ENCODE results near the gene PARVB. TPM values are rescaled to one million over a fixed set of nuclear protein-coding genes. Genes with fewer than 3 reads are reported as not detected.
"Not testable (repeated sequence)": the region's sequence is repeated elsewhere in the genome, so short reads cannot be mapped to it uniquely, and the experiment has no call there.

The PARVB gene
- total RNA-seq, 1 donor from 2014 or later, result 183 TPM

DNA sequence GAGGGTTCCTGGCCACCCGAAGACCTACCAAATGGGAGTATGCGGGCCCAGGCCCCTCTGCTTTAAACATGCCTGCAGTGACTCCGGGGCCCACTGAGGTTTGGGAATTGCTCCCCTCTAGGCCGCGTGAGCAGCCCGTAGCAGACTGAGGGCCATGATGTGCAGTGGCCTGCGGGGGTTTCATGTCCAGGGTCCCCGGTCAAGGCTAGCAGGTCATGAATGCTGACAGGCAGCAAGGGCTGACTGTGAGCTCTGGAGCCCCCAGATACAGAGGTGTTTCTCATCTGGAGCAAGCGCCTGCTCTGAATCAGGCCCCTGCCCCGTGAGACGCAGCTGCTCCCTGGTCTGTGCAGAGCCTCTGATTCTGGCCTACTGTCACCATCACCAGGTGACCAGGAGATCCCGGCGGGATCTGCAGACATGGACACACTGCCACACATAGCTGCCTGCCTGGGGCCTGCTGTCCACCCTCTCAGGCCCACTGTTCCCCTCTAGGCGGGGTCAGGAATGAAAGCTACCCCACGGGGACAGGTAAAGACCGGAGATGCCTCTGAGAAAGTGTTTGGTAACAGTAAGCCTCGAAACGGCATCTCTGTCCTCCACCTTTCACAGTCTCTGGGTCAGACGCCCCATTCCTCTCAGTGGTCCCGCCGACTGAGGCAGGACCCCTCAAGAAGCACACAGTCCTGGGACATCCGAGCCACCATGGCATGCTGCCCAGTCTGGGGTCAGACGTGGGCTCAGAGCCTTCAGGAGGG, 73.3 kb downstream of the PARVB start:
- intact Hi-C loops (cut with micrococcal nuclease), result no loop called here
- DNase-seq, result peak; percentile 21
- no peak for ATAC-seq

DNA sequence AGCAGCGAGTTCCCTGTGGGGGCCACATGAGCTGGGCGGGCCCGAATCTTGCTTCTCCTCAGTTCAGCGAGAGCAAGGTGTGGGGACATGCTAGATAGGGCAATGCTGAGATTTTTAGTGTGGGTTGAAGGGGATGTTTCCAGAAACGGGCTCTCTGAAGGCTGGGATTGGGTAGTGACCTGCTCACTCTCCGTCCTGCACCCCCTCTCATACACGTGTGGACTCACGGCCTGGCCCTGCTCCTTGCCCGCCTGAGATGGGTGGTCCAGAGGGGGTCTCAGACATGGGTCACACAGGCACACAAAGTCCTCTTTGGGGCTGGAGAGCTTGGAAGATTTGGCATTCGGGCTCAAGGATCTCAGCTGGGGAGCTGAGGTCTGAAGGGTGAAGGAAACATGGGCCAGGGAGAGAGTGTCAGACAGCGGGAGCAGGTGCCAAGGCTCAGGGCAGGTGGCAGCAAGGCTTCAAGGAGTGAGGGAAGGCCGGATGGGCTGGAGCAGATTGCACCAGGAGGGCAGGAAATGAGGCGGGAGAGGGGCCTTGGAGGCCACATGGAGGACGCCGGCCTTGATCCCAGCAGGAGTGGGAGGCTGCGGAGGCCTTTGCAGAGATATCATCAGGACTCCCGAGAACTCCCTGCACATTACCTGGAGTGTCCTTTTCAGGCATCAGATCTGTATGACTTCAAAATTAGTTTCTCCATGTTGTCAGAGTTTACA, 74.1 kb downstream of the PARVB start:
- ATAC-seq, result no peak
- peak; percentile 8 for DNase-seq
- intact Hi-C loops (cut with micrococcal nuclease), result no loop called here

DNA sequence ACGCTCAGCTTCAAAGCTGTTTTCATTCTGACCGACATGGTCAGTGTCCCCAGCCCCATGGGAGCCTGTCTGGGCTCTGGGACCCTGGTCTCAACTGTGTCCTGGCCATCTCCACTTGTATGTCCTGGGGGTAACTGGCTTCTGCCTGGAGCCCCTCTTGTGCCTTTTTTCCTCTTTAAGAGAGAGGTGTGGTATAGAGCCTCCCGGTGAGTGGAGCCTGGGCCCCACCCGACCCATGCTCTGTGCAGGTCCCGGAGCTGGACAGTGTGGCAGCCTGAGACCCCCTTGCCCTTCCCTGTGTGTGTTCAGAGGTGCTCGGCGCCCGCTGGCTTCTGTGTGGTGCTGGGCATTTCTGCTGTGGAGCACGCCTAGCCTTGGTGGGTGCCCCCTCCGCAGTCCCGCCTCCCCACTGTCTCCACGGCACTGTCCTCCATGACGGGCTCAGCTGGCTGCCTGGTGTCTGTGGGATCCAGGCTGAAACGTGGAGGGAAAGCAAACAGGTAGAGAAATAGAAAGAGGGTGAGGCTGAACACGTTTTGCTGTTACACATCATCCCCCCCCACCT, 74.9 kb downstream of the PARVB start:
- intact Hi-C loops (cut with micrococcal nuclease), result no loop called here
- ATAC-seq (no peak), DNase-seq (peak; percentile 22)

DNA sequence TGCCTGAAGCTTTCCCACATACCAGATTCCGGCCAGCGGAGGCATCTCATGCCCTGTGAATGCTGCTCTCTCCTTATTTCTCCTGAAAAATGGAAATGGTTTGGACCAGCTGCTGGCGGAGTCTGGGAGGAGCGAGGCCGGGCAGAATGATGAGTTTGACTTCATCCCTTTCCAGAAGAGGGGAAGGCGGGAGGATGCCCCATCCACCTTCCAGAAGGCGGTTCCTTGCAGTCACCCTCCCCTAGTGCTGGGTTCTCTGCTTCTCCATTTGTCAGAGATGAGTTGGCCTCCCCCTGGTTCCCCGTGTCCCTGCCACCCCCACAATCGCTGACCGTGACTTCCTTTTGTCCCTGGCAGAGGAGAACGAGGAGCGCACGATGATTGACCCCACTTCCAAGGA, 75.6 kb downstream of the PARVB start:
- intact Hi-C loops (cut with micrococcal nuclease), result no loop called here
- ATAC-seq, result no peak

DNA sequence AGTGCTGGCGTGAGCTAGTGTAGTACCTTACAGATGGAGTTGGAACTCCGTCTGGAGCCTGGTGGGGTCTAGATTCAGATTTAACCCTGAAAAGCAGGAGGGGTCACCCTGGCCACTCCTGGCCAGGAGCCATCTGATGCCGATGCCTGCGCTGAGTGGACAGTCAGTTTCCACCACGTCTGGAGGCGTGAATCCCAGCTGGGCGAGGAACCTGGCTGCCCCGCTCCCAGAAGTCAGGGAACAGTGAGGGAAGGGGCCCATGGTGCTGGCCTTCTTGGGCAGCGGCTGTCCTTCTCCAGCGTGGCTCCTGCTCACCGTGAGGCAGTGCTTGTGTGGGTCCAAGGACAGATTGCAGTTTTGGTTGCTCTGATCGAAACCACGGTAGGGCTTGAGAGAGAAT, 76.3 kb downstream of the PARVB start:
- no peak for ATAC-seq
- intact Hi-C loops (cut with micrococcal nuclease), result no loop called here
- DNase-seq, result peak; percentile 14

More for the DNA sequence above, 75.6 kb downstream of the PARVB start:
- peak; percentile 2 for DNase-seq

DNA sequence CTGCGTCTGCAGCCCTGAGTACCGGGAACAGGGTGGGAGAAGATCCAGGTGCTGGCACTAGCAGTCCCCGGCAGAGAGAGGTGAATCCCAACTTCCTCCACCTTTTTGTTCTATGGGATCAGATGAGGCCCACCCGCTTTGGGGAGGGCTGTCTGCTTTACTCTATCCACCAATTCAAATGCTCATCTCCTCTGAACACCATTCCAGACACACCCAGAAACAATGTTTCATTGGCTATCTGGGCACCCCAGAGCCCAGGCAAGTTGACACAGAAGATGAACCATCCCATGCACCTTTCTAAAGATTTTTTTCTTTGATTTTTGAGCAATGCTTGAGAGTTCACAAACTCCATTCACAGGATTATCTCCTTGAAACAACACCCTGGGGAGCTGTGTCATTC, 78.0 kb downstream of the PARVB start:
- ATAC-seq (no peak), DNase-seq (peak; percentile 3)
- intact Hi-C loops (cut with micrococcal nuclease), result no loop called here

DNA sequence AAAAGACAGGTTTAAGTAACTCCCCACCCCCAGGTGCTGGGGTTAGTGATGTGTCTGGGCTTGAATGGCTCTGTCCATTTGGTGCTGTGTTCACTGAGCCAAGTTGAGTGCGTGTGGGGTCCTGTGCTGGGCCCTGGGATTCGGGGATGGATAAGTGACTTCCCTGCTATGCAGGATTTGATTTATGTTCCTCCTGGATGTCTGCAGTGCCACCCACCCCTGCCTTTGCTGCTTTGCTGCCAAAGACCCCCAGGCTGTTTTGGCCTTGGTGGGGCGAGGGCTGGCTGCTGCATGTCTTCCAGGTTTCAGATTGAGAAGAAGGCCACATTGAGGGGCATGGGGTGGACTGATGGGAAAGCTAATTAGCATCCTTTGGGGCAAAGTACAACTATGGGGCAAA, 78.8 kb downstream of the PARVB start:
- DNase-seq, result peak; percentile 12
- intact Hi-C loops (cut with micrococcal nuclease), result no loop called here
- no peak for ATAC-seq

DNA sequence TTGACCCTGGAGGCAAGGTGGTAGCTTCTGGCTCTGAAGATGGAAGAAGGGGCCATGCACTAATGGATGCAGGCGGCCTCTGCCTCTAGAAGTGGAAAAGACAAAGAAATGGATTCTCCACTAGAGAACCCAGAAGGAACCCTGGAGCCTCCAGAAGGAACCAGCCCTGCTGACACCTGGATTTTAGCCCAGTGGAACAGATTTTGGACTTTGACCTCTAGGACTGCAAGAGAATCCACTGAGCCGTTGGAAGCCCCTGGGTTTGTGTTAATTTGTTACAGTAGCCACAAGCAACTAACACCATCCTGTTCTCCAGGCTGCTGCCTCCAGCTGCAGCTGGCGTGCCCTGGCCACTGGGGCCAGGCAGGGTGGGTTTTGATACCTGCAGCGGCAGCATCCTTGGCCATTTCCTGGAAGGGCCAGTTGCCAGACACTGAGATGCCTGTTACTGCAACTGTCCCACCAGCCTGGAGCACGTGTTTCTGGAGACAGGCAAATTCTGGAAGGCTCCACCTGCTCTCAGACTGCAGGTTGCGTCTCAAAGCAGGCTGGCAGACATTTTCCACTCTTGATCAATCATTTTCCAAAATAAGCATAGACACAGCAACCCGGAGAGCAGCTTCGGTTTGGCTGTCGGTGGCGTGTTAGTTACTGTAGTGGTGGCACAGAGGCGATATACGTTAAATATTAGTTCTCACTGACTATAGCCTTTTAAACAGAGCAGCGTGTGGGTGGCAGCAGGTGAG, 79.8 kb downstream of the PARVB start:
- intact Hi-C loops (cut with micrococcal nuclease), result no loop called here
- peak; percentile 8 for DNase-seq
- no peak for ATAC-seq

DNA sequence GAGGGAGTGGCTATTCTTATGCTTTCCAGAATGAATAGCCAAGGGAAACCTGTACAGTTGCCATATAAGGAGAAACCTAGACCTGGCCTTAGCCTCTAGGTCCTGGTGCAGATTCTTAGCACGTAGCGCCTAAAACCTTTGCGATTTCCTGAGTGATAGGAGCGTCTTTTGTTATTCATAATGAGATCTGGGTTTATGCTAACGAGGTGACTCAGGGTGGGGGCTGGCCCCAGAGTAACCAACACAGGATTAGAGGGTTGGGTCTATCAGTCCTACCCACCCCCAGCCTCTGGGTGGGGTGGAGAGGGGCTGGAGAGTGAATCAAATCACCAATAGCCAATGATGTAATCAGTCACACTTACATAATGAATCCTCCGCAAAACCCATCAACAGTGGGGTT, 83.2 kb downstream of the PARVB start:
- DNase-seq (peak; percentile 4), ATAC-seq (no peak)
- intact Hi-C loops (cut with micrococcal nuclease), result no loop called here

DNA sequence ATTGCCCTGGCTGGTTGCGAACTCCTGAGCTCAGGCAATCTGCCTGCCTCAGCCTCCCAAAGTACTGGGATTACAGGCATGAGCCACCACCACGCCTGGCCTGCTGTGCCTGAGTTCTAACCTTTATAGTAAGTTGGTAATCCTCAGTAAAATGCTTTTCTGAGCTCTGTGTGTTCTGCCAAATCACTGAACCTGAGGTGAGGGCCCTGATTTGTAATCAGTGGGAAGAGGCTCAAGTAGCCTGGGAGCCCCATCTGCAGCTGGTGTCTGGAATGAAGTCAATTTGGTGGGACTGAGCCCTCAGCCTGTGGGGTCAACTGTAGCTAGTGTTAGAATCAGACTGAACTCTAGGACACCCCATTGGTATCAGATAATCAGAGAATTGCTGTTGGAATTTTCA, 84.0 kb downstream of the PARVB start:
- intact Hi-C loops (cut with micrococcal nuclease), result no loop called here
- ATAC-seq, result no peak

DNA sequence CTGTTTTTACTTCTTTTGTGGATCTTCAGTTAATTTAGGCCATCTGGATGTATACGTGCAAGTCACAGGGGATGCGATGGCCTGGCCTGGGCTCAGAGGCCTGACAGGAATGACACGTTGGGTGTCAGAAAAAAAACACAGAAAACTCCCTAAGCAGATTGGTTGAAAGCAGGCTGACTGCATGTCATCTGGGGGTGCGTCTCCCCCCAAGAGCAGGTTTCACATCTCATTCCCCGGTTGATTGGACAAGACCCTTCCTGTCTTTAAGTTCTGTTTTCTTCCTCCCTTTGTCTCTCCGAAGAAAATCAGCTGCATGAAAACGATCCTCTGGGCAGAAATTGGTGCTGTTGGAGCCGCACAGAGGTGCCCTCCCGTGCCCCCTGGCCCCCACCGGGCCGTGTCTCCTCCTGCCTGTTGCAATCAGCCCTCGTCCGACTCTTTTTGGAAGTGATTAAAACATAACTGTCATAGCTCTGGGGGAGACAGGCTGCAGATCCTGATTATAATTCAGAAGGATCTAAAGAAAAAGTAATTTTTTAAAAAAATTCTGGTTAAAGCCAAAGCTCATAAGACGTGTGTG, 84.8 kb downstream of the PARVB start:
- intact Hi-C loops (cut with micrococcal nuclease), result no loop called here
- DNase-seq (peak; percentile 25), ATAC-seq (peak; percentile 5)

More for the DNA sequence above, 84.0 kb downstream of the PARVB start:
- DNase-seq, result peak; percentile 8

DNA sequence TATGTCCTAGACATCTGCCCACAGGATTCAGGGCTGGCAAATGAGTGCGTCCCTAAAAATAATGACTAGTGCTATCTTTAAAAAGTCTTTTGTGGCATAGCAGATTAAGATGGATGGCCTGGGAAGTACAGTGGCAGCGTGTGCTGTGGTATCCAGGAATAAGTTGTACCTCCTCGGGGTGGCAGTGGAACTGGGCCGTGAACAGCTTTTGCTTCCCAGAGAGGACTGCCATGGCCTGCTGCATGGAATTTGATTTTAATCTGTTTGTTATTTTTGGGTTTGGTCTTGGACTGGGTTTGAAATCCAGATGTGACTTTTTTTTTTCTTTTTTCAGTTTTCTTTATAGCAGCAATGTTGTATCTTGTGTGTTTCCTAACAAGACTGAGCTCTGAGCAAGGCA, 85.3 kb downstream of the PARVB start:
- DNase-seq (peak; percentile 23), ATAC-seq (peak; percentile 79)
- intact Hi-C loops (cut with micrococcal nuclease), result no loop called here

DNA sequence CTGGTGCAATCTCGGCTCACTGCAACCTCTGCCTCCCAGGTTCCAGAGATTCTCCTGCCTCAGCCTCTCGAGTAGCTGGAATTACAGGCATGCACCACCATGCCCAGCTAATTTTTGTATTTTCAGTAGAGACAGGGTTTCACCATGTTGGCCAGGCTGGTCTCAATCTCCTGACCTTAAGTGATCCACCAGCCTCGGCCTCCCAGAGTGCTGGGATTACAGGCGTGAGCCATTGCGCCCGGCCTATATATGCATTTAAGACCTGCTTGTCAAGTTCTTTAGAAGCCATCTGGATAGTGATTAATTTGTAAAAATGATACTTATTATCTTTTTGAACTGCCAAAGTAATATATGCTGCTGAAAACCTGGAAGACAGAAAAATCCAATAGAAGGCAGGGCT, 86.6 kb downstream of the PARVB start:
- peak; percentile 11 for DNase-seq
- intact Hi-C loops (cut with micrococcal nuclease); ATAC-seq: not testable (repeated sequence)

DNA sequence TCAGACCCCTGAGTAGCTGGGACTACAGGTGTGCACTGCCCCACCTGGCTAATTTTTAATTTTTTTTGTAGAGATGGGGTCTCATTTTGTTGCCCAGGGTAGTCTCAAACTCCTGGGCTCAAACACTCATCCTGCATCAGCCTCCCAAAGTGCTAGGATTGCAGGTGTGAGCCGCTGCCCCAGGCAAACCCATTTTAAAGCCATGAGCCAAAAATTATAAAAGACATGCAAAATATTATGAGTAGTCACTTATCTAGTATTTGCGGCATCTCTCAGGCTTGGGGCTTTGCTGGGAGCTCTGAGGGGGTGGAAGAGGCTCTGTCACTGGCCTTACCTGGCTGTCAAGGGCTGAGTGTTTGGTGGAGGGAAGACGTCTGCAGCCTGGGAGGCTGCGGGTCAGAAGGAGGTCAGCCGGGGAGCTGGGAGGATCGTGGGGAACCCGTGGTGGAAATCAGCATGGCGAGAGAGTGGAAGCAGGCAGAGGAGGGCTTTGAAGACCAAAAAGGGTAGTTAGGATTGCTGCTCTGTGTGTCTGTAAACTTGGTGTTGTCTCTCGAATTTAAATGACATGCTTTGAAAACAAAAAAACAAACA, 87.6 kb downstream of the PARVB start:
- ATAC-seq, result no peak
- intact Hi-C loops (cut with micrococcal nuclease), result no loop called here
- DNase-seq, result no peak

DNA sequence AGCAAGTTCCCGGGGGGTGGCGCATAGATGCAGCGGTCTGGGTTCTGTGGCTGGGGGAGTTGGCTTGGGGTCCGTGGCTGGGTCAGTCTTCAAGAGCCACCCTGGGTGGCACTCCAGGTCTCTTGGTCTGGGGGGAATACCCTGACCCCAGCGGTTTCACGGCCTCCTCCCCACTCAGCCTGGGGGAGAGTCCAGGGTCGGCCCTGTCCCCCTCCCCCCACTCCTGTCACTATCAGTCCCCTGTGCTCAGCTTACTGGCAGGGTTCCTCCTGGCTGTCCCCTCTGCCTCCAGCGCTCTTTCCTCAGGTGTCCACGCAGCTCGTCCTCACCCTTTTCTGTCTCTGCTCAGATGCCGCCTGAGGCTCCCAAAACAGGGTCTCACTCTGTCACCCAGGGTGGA, 88.1 kb downstream of the PARVB start:
- DNase-seq, result peak; percentile 28
- intact Hi-C loops (cut with micrococcal nuclease), result no loop called here
- ATAC-seq, result peak; percentile 47

DNA sequence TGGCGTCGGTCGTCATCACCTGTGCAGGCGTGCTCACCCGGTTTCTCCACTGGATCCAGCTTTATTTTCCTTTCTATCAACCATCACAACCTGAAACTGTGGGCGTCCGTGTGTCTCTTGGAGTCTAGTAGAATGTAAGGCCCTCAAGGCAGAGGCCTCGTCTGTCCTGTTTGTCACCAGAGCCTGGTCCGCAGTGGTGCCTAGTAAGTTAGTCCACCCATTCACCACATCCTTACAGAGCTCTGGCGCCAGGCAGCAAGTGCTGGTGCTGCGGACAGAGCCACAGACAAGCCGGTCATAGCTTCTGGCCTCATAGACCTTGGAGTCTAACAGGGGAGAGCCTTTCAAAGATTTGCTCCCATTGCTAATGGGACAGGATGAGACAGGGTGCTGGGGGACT, 92.2 kb downstream of the PARVB start:
- no peak for ATAC-seq

DNA sequence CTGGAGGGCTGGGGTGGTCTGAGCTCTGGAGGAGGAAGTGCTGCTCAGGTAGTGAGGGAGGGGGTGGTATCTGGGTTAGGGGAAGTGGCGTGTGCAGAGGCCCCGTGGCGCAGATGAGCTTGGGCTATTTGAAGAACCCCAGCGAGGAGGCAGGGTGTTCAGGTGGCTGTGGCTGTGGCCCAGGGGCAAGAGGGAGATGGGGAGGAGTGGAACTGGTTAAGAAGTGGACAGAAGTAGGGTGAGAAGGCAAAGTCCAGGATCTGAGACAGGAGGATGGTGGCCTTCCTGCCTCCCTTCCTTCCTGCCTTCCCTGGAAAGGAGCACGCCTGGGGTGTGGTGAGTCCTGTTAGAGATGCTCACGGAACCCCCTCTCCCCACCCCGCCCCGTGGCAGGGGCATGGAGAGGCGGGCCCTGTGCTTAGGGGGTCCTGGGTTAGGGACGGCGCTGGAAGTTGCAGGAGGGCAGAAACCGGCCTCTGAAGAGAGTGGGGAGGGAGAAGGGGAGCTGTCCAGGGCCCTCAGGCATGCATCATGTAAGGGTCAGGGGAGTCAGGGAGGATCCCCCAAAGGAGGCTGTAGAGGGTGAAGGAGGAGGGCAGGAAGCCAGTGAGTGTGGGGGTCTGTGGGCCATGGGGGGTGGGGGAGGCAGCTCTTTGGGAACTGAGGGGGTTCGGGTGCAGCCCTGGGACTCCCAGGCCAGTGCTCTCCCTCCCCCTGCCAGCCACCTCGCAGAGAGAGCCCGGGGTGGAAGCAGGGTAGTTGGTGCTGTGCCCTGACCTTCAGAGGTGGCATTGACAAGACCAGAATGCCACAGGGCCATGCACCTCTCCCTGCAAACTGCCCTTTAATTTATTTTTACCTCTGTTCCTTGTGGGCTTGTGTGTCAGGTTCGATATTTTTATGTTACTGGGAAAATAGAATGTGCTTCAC, 92.9 kb downstream of the PARVB start:
- peak; percentile 63 for DNase-seq
- intact Hi-C loops (cut with micrococcal nuclease), result no loop called here
- peak; percentile 95 for ATAC-seq

More for the DNA sequence above, 92.2 kb downstream of the PARVB start:
- DNase-seq, result peak; percentile 23
- intact Hi-C loops (cut with micrococcal nuclease), result no loop called here

DNA sequence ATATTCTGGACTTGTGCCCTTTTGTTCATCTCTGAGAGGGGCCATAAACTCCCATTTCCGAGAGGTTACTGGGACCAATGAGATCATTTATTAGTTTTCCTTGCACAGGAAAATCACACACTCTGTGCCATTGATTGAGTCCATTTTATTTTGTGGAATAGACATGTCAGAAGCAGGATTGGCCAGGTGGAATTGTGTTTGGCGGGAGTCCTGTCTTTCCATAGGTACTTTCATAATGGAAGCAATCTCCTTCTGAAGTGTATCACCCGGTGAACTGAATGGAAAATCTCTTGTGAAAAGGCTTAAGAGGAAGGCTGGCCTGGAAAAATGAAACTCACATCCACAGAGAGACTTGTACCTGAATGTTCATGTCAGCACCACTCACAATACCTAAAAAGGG, 93.6 kb downstream of the PARVB start:
- DNase-seq (peak; percentile 2), ATAC-seq (peak; percentile 7)
- intact Hi-C loops (cut with micrococcal nuclease), result no loop called here

All from left ventricle myocardium superior (tissue), 1 donor.